ENCODE results near the gene FAM162A. TPM values are rescaled to one million over a fixed set of nuclear protein-coding genes. Genes with fewer than 3 reads are reported as not detected.

Gene FAM162A
- polyA plus RNA-seq, 1 donor from 2014 or later = 16.2 TPM

DNA sequence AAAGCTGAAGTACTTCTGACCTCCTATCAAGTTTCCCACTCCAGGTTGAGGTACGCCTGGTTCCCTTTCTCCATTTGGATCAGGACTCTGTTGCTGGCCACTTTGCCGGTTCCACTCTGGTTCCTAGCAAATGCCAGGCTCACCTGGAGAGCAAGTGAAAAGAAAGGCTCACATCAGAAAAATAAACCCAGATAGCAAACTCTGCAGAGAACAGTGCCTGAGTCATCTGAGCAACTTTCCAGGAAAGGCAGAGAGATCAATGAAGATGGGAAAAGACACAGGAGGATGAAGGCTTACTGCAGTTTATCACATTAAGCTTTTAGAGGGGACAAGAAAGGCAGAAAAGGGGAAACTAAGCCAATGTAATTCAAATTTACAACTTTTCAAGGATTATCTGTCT, 73.7 kb downstream of the FAM162A start:
- H4K20me1 ChIP-seq (ENCODE audit: insufficient read depth) = no peaks in the 10 kb centered on the region
- no peaks in the 10 kb centered on the region for H3K79me2 ChIP-seq (replicated peaks; ENCODE audit: insufficient read depth, low read length)
- no peaks in the 10 kb centered on the region for H3K9me2 ChIP-seq (ENCODE audit: insufficient read depth, low read length)
- peaks cover 4% of the 10 kb centered on the region for H3K36me3 ChIP-seq (ENCODE audit: insufficient read depth, low read length)
- no peak overlapping the region for H3K4me2 ChIP-seq (ENCODE audit: low read length)
- no peaks in the 10 kb centered on the region for H3F3A ChIP-seq (ENCODE audit: insufficient read depth, low read length, poor library complexity, severe bottlenecking)
- no peak overlapping the region for H3K4me3 ChIP-seq (ENCODE audit: low read length)
- H3K9ac ChIP-seq (ENCODE audit: low read length) = no peak overlapping the region
- H3K27ac ChIP-seq (ENCODE audit: low read length) = no peak overlapping the region
- H2AFZ ChIP-seq (ENCODE audit: low read depth, low read length) = no peak overlapping the region
- no peaks in the 10 kb centered on the region for H3K27me3 ChIP-seq (ENCODE audit: insufficient read depth, low read depth, low read length)
- TF ChIP-seq TAF1 (IDR thresholded peaks at IDR 0.05; ENCODE audit: low read depth) (no peak), EP300 (conservative IDR thresholded peaks at IDR 0.05; ENCODE audit: poor library complexity, severe bottlenecking) (no peak), POLR2AphosphoS5 (IDR thresholded peaks at IDR 0.05) (no peak), EZH2 (IDR thresholded peaks at IDR 0.05; ENCODE audit: borderline replicate concordance, insufficient read depth, low read length, poor library complexity, severe bottlenecking) (no peak), CTCF (IDR thresholded peaks at IDR 0.05; ENCODE audit: poor library complexity, severe bottlenecking) (no peak), REST (IDR thresholded peaks at IDR 0.05; ENCODE audit: borderline replicate concordance) (no peak), MXI1 (conservative IDR thresholded peaks at IDR 0.05; ENCODE audit: poor library complexity, severe bottlenecking) (no peak), SMC3 (conservative IDR thresholded peaks at IDR 0.05; ENCODE audit: poor library complexity) (no peak), RAD21 (conservative IDR thresholded peaks at IDR 0.05) (no peak)
- H3K9me3 ChIP-seq (ENCODE audit: low read length) = no peaks in the 10 kb centered on the region

DNA sequence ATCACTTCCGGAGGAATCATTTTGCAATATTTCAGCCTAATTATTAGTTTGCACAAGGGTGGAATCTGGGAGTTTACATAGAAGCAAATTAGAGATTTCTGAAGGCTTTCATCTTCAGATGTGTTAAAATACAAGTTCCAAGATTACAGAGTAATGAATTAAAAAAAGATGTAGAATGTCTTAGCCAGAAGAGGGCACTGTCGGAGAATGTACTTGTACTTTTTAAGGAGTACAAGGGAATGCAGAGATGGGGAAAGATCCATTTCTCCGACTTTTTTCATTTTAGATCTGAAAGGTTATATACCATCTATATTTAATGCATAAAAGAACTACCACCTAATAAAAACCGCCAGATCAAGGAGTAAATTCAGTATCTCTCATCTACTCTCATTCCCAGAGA, 75.0 kb downstream of the FAM162A start:
- no peak overlapping the region for H3K27ac ChIP-seq (ENCODE audit: low read length)
- no peak overlapping the region for H3K4me2 ChIP-seq (ENCODE audit: low read length)

More for the DNA sequence above, 75.0 kb downstream of the FAM162A start:
- H2AFZ ChIP-seq (ENCODE audit: low read depth, low read length) = no peak overlapping the region
- H3K79me2 ChIP-seq (replicated peaks; ENCODE audit: insufficient read depth, low read length) = no peaks in the 10 kb centered on the region
- no peak overlapping the region for H3K4me3 ChIP-seq (ENCODE audit: low read length)
- H3K36me3 ChIP-seq (ENCODE audit: insufficient read depth, low read length) = no peaks in the 10 kb centered on the region
- H4K20me1 ChIP-seq (ENCODE audit: insufficient read depth) = no peaks in the 10 kb centered on the region
- no peak for TF ChIP-seq EZH2 (IDR thresholded peaks at IDR 0.05; ENCODE audit: borderline replicate concordance, insufficient read depth, low read length, poor library complexity, severe bottlenecking)
- no peak for TF ChIP-seq POLR2AphosphoS5 (IDR thresholded peaks at IDR 0.05)
- peak; percentile 66 for TF ChIP-seq RAD21 (conservative IDR thresholded peaks at IDR 0.05)
- TF ChIP-seq SMC3 (conservative IDR thresholded peaks at IDR 0.05; ENCODE audit: poor library complexity) = peak; percentile 70
- peak; percentile 63 for TF ChIP-seq CTCF (IDR thresholded peaks at IDR 0.05; ENCODE audit: poor library complexity, severe bottlenecking)
- H3K9ac ChIP-seq (ENCODE audit: low read length) = no peak overlapping the region
- no peaks in the 10 kb centered on the region for H3K9me2 ChIP-seq (ENCODE audit: insufficient read depth, low read length)
- no peaks in the 10 kb centered on the region for H3F3A ChIP-seq (ENCODE audit: insufficient read depth, low read length, poor library complexity, severe bottlenecking)
- no peaks in the 10 kb centered on the region for H3K9me3 ChIP-seq (ENCODE audit: low read length)
- H3K27me3 ChIP-seq (ENCODE audit: insufficient read depth, low read depth, low read length) = no peaks in the 10 kb centered on the region

All from neural cell (in vitro differentiated cells).